Measurements from ENCODE around the gene FUT7. TPM values are rescaled to one million over a fixed set of nuclear protein-coding genes. Genes with fewer than 3 reads are reported as not detected.
A peak's percentile ranks its signal among the peaks of the same experiment; 100 is the strongest.

FUT7 gene
- total RNA-seq, 1 experiment from 2014 or later, result not detected

- Histone ChIP-seq H3K4me1 (ENCODE audit: insufficient read depth, low read length) (no peaks in the 10 kb centered on the region), H3T11ph (ENCODE audit: low read length) (no peak overlapping the region), H2BK15ac (ENCODE audit: low read depth, low read length) (no peak overlapping the region), H3K27me3 (ENCODE audit: insufficient read depth, low read length) (no peaks in the 10 kb centered on the region), H3K4me2 (ENCODE audit: insufficient read depth, insufficient read length, low read length) (peak overlapping the region; percentile 36), H2BK20ac (ENCODE audit: low read depth, low read length, poor library complexity, severe bottlenecking) (no peak overlapping the region), H4K5ac (ENCODE audit: insufficient read length, low read depth, low read length) (no peak overlapping the region), H2AK5ac (ENCODE audit: insufficient read length, low read length) (no peak overlapping the region), H4K91ac (ENCODE audit: insufficient read length, low read depth, low read length) (no peak overlapping the region), H3K79me1 (ENCODE audit: insufficient read depth, low read depth, low read length, poor library complexity, severe bottlenecking) (no peaks in the 10 kb centered on the region), H3K4ac (ENCODE audit: low read depth, low read length) (no peak overlapping the region), H3K9ac (ENCODE audit: extremely low read depth, insufficient read length, low read length) (no peak overlapping the region), H3K14ac (ENCODE audit: insufficient read depth, low read length) (no peak overlapping the region), H2BK120ac (ENCODE audit: low read depth, low read length, poor library complexity, severe bottlenecking) (no peak overlapping the region), H3K18ac (ENCODE audit: insufficient read length, low read depth, low read length) (no peak overlapping the region), H2AFZ (ENCODE audit: low read length) (no peak overlapping the region), H2BK5ac (ENCODE audit: insufficient read length, low read length) (no peak overlapping the region), H3K79me2 (ENCODE audit: insufficient read depth, low read length) (no peaks in the 10 kb centered on the region), H4K8ac (replicated peaks; ENCODE audit: insufficient read length, low read depth, low read length) (no peak overlapping the region), H3K23me2 (ENCODE audit: insufficient read length, low read depth, low read length, poor library complexity, severe bottlenecking) (peaks cover 9% of the 10 kb centered on the region), H2BK12ac (ENCODE audit: insufficient read length, low read depth, low read length) (no peak overlapping the region), H3K9me3 (ENCODE audit: control insufficient read depth, low read depth, low read length) (no peaks in the 10 kb centered on the region), H3K56ac (ENCODE audit: insufficient read length, low read depth, low read length) (no peak overlapping the region), H3K23ac (ENCODE audit: insufficient read length, low read depth, low read length) (no peak overlapping the region), H3K27ac (ENCODE audit: insufficient read length, low read depth, low read length) (no peak overlapping the region), H4K20me1 (ENCODE audit: control insufficient read depth, insufficient read depth, insufficient read length) (peaks cover 2% of the 10 kb centered on the region)
- Mint-ChIP-seq H3K27me3 (ENCODE audit: low read depth) (peaks cover 35% of the 10 kb centered on the region), H3K4me1 (peaks cover 0 to 8% of the 10 kb centered on the region in 2 experiments; a peak in 2 of 4 replicates), H3K9me3 (no peaks in the 10 kb centered on the region), H3K36me3 (ENCODE audit: insufficient read depth in 1 of 3, low read depth in 3 of 3) (no peaks in the 10 kb centered on the region), H3K27ac (no peak overlapping the region), H3K4me3 (peak overlapping the region; percentile 45 to 74)
- no CpG with 5 or more reads among the region's 19 CpGs for WGBS (ENCODE audit: extremely low coverage, insufficient read length, low lambda C conversion rate)
- peak; percentile 85 for DNase-seq
- peak; percentile 95 for TF ChIP-seq CTCF (conservative IDR thresholded peaks at IDR 0.05)
These were observed 2.6 kb downstream of the FUT7 start for GRCh38 chr9:137029058-137029936.

Measured in H9 (cell line).